HG03521 (cell line): ENCODE results near the gene PCDH20.
"Not testable (repeated sequence)": the region's sequence is repeated elsewhere in the genome, so short reads cannot be mapped to it uniquely, and the experiment has no call there.

Experiments
- ATAC-seq: cut with Tn5 transposase; IDR thresholded peaks from one replicate; pipeline ENCODE4 v1.9.1; 2021; ENCODE audit warnings: mild to moderate bottlenecking, moderate library complexity; ENCODE audit not compliant: unreplicated experiment

Gene PCDH20, protein sequence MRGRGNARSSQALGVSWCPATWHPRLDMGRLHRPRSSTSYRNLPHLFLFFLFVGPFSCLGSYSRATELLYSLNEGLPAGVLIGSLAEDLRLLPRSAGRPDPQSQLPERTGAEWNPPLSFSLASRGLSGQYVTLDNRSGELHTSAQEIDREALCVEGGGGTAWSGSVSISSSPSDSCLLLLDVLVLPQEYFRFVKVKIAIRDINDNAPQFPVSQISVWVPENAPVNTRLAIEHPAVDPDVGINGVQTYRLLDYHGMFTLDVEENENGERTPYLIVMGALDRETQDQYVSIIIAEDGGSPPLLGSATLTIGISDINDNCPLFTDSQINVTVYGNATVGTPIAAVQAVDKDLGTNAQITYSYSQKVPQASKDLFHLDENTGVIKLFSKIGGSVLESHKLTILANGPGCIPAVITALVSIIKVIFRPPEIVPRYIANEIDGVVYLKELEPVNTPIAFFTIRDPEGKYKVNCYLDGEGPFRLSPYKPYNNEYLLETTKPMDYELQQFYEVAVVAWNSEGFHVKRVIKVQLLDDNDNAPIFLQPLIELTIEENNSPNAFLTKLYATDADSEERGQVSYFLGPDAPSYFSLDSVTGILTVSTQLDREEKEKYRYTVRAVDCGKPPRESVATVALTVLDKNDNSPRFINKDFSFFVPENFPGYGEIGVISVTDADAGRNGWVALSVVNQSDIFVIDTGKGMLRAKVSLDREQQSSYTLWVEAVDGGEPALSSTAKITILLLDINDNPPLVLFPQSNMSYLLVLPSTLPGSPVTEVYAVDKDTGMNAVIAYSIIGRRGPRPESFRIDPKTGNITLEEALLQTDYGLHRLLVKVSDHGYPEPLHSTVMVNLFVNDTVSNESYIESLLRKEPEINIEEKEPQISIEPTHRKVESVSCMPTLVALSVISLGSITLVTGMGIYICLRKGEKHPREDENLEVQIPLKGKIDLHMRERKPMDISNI

GRCh38 chr13:61415749-61416148, at the start of gene PCDH20:
TSS of gene PCDH20 (minus strand) at chr13:61415849. CDS start at chr13:61415158, 691 bp downstream.
- no peak for ATAC-seq

DNA sequence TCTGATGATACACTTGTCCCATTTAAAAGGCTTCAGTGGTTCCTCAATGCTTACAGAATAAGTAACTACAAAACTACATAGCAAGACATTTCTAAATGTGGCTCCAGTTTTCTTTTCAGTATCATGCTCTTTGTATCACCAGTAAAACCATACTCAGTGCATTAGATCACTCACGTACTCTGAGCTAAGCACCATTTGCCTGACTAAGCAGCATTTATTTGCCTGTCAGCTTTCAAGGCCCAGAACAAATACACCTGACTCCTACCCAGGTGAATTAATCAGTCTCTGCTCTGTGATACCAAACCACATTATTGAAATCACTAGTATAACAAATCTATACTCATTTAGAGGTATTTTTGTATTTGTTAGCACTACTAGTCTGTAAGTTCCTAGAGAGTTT, 47.4 kb upstream of the PCDH20 start:
- ATAC-seq: no peak

- no peak for ATAC-seq
Observed at GRCh38 chr13:61453121-61453520, 37.5 kb upstream of the PCDH20 start.

- no peak for ATAC-seq
Observed at GRCh38 chr13:61432029-61432428, 16.4 kb upstream of the PCDH20 start.

- ATAC-seq: no peak
Observed at GRCh38 chr13:61423915-61424314, 8.3 kb upstream of the PCDH20 start.

DNA sequence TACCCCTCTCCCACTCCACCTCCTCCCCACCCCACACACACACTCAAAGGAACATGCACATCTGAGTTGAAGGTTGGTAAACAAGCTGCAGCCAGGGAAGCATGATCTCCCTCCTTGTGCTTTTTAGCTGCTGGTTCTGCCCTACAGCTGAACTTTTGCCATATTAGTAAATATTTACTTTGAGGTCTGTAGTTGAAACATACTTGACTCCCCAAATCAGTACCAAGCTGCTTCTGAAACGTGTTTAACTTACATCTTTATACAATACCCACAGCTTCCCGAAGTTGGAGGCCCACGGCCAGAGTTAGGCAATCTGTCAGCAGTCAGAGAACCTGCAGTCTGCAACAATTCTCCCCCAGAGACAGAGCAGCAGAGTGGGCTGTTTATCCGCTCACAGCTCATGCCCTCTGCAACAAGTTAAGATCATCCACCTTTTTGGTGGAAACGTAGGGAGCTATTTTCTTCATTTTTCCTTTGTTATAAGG, 1.5 kb upstream of the PCDH20 start:
- no peak for ATAC-seq

GRCh38 chr13:61415058-61415721, 459 bp downstream of the PCDH20 start:
- no peak for ATAC-seq

DNA sequence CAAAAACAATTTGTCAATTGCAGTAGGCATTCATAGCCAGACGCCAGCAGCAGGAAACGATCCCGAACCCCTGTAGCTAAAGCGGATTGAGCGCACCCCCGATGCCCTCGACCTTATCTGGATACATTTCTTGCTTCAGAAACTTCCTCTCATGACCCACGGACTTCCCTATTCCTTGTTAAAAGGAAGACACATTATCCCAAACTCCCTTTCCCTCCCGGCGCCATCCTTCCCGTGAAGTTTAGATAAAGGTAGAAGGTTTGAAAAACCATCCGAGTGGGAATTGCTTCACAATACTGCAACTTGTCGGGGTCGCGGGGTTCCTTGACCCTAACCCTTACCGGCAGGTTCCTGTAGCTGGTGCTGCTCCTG, 977 bp downstream of the PCDH20 start:
- no peak for ATAC-seq

- ATAC-seq: no peak
Observed at GRCh38 chr13:61413572-61414535, 1.8 kb downstream of the PCDH20 start.

DNA sequence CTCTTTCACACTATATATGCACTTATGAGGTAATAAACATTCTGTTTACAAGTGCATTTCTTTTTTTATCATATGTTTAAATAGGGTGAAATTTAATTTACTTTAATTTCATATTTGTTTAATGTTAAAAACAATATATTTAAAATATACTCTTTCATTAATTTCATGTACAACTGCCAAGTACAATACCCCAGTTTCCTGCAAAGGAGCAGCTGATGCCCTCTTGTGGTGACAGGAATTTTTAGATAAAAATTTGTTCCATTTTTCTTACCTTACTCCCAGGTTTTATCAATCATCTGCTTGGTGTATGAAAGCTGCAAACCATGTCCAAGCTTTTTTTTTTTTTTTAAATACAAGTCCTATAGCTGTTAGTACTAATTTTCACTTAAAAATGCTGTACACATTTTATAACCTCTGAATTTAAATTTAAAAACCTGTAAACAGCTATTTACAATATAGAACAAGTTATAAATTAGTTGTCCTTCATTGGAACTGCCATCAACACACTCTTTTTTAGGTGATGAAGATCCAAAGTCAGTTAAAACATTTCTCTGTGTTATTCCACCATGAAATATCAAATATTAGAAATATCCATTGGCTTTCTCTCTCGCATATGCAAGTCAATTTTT, 4.9 kb downstream of the PCDH20 start:
- no peak for ATAC-seq

GRCh38 chr13:61410266-61410665, 5.4 kb downstream of the PCDH20 start:
- no peak for ATAC-seq

- ATAC-seq: no peak
Observed at GRCh38 chr13:61408571-61408970, 7.1 kb downstream of the PCDH20 start.

GRCh38 chr13:61406275-61406674, 9.4 kb downstream of the PCDH20 start:
- no peak for ATAC-seq

- ATAC-seq: no peak
Observed at GRCh38 chr13:61396121-61396520, 19.5 kb downstream of the PCDH20 start.

GRCh38 chr13:61391426-61391825, 24.2 kb downstream of the PCDH20 start:
- no peak for ATAC-seq

GRCh38 chr13:61387694-61388093, 28.0 kb downstream of the PCDH20 start:
- ATAC-seq: no peak

- ATAC-seq: no peak
Observed at GRCh38 chr13:61383111-61383510, 32.5 kb downstream of the PCDH20 start.

DNA sequence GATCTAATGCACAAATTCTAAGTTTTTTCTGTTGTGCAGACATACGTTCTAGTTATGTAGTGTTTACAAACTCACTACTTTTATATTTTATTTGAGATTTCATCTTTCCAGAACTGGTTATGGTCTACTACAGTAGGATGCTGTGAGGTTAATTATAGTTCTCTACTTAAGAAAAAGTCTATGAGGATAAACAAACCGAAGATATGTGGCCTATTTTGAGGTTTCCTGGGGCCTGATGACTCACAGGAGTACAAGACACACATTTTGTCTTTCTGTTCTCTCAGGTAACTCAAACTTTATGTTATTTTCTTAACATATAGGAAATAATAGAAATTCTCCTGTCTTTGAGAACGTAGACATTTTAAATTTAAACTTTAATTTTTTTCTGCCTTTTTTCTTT, 45.1 kb downstream of the PCDH20 start:
- ATAC-seq: no peak

DNA sequence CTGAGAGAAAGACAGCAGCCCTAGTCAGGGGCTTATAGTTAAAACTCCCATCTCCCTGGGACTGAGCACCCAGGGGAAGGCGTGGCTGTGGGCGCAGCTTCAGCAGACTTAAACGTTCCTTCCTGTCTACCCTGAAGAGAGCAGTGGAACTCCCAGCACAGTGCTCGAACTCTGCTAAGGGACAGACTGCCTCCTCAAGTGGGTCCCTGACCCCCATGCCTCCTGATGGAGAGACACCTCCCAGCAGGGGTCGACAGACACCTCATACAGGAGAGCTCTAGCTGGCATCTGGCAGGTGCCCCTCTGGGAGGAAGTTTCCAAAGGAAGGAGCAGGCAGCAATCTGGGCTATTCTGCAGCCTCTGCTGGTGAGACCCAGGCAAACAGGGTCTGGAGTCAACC, 51.0 kb downstream of the PCDH20 start:
- ATAC-seq: not testable (repeated sequence)

- no peak for ATAC-seq
Observed at GRCh38 chr13:61362522-61362921, 53.1 kb downstream of the PCDH20 start.
